IMR-90 (cell line): ENCODE data around the gene VDR.

Experiments
- BHLHE40 ChIP-seq: fragments of 150-350 bp; IDR thresholded peaks from 2 replicates; pipeline ENCODE4 v1.6.1; 2016; ENCODE audit warnings: mild to moderate bottlenecking, low read depth, low read length
- CEBPB ChIP-seq: IDR thresholded peaks from 2 replicates; pipeline ENCODE4 v1.6.1; 2012; ENCODE audit warnings: low read depth, low read length, improper control_type of control experiment
- CHD1 ChIP-seq: IDR thresholded peaks from 2 replicates; pipeline ENCODE4 v1.6.1; 2012; ENCODE audit warnings: low read depth, low read length, improper control_type of control experiment
- CTCF ChIP-seq: conservative IDR thresholded peaks from 2 replicates; pipeline ENCODE4 v1.5.1; 2012; ENCODE audit warnings: mild to moderate bottlenecking, low read depth, low read length, improper control_type of control experiment
- ELK1 ChIP-seq: fragments of 150-350 bp; IDR thresholded peaks from 2 replicates; pipeline ENCODE4 v1.6.1; 2016; ENCODE audit warnings: low read depth, mild to moderate bottlenecking, low read length, moderate library complexity, borderline replicate concordance
- MAZ ChIP-seq: IDR thresholded peaks from 2 replicates; pipeline ENCODE4 v1.6.1; 2012; ENCODE audit warnings: low read depth, mild to moderate bottlenecking, low read length, improper control_type of control experiment, moderate library complexity, borderline replicate concordance
- MXI1 ChIP-seq: IDR thresholded peaks from 2 replicates; pipeline ENCODE4 v1.6.1; 2012; ENCODE audit warnings: low read depth, mild to moderate bottlenecking, low read length, moderate library complexity, borderline replicate concordance
- POLR2A ChIP-seq: IDR thresholded peaks from 2 replicates; pipeline ENCODE4 v1.6.1; 2012; ENCODE audit warnings: mild to moderate bottlenecking, low read depth, low read length
- RAD21 ChIP-seq: IDR thresholded peaks from 2 replicates; pipeline ENCODE4 v1.6.1; 2012; ENCODE audit warnings: low read length, improper control_type of control experiment
- RCOR1 ChIP-seq: IDR thresholded peaks from 2 replicates; pipeline ENCODE4 v1.6.1; 2012; ENCODE audit warnings: mild to moderate bottlenecking, low read length, improper control_type of control experiment; ENCODE audit not compliant: insufficient replicate concordance
- RFX5 ChIP-seq: IDR thresholded peaks from 2 replicates; pipeline ENCODE4 v1.8.0; 2012; ENCODE audit warnings: low read depth, mild to moderate bottlenecking, low read length, moderate library complexity
- SMC3 ChIP-seq: fragments of 150-350 bp; IDR thresholded peaks from 2 replicates; pipeline ENCODE4 v1.6.1; 2016; ENCODE audit warnings: low read depth, mild to moderate bottlenecking, antibody characterized with exemption, low read length, moderate library complexity
- USF2 ChIP-seq: fragments of 150-350 bp; IDR thresholded peaks from 2 replicates; pipeline ENCODE4 v1.6.1; 2017; ENCODE audit warnings: mild to moderate bottlenecking, antibody characterized with exemption, low read length, low read depth

- TF ChIP-seq RCOR1 (no peak), CTCF (no peak), POLR2A (no peak), BHLHE40 (no peak), RFX5 (no peak), SMC3 (no peak), MXI1 (no peak), USF2 (no peak), RAD21 (no peak), ELK1 (no peak), CHD1 (no peak), MAZ (no peak), CEBPB (no peak)
These were observed 21.8 kb downstream of the VDR start for GRCh38 chr12:47882781-47883546.
